OCI-LY3 (cell line): ENCODE measurements around the gene ARHGAP10.

ENCODE experiments used
- CTCF ChIP-seq: fragments of 200-600, 300-600 bp; sonication (generic); IDR thresholded peaks from 2 replicates; pipeline ENCODE4 v1.5.1; 2014; ENCODE audit warnings: antibody characterized with exemption, low read length, low read depth
- EZH2phosphoT487 ChIP-seq: fragments of 200-600 bp; shearing (Covaris generic); IDR thresholded peaks from 2 replicates; pipeline ENCODE4 v1.6.1; 2018; ENCODE audit warnings: antibody characterized with exemption, mixed run types, low read depth

DNA sequence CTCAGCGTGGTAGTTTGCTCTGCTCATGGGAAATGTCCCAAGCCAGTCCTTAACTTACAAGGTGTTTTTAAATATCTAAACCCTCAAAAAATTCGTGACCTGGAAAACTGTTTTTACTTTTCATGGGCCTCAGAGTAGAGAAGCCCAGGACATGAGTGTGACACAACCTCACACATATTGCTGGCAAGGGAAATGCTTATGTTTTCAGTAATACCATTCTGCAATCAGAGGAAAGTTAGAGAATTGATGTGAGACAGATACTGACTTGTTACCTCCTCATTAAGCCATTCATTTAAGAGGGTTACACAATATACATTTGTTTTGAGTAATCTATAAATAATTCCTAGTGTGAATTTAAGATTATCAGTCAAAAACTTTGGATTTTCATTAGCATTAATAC is 209.5 kb downstream of the ARHGAP10 start:
- TF ChIP-seq CTCF (no peak), EZH2phosphoT487 (no peak)
